Measurements from ENCODE around the gene TRRAP.

- TF ChIP-seq CTCF (IDR thresholded peaks at IDR 0.05) (no peak), POLR2A (IDR thresholded peaks at IDR 0.05) (no peak), EP300 (IDR thresholded peaks at IDR 0.05) (no peak)
Observed at GRCh38 chr7:99002148-99002826, 124.0 kb downstream of the TRRAP start.
